Vagina (tissue), 2 donors: ENCODE measurements around the gene ZNF205. TPM values are rescaled to one million over a fixed set of nuclear protein-coding genes. Genes with fewer than 3 reads are reported as not detected.

Experiments
- DNase-seq, 2 donors: peaks; one replicate each; pipeline ENCODE4 v3.0.0-alpha.2; 2017; ENCODE audit errors: extremely low spot score in 2 of 2
- H3K27ac ChIP-seq: fragments of 200-600 bp; sonication (generic); one replicate; pipeline ENCODE4 v1.5.1; 2019
- H3K27me3 ChIP-seq: fragments of 200-600 bp; sonication (generic); one replicate; pipeline ENCODE4 v1.5.1; 2019
- H3K36me3 ChIP-seq, 2 donors: fragments of 200-600 bp; sonication (generic); one replicate each; pipeline ENCODE4 v1.5.1; 2017 to 2019
- H3K4me1 ChIP-seq: fragments of 200-600 bp; sonication (generic); one replicate; pipeline ENCODE4 v1.5.1; 2019
- H3K4me3 ChIP-seq, 2 donors: fragments of 200-600 bp; sonication (generic); 1 replicate in 1 of 2; 2 replicates in 1 of 2; pipeline ENCODE4 v1.5.1; 2016 to 2019
- H3K9me3 ChIP-seq: fragments of 200-600 bp; sonication (generic); one replicate; pipeline ENCODE4 v1.5.1; 2019
- CTCF ChIP-seq, 3 experiments: fragments of 450-650 bp in 2 of 3; fragments of 200-600 bp in 1 of 3; sonication (generic) in 1 of 3; IDR thresholded peaks; one replicate each; pipeline ENCODE4 v1.5.1; 2017 to 2019; ENCODE audit warnings: antibody characterized with exemption in 3 of 3, mild to moderate bottlenecking in 2 of 3, moderate library complexity in 2 of 3
- POLR2A ChIP-seq, 2 donors: fragments of 450-650 bp; IDR thresholded peaks; one replicate each; pipeline ENCODE4 v1.6.1; 2017; ENCODE audit warnings: antibody characterized with exemption in 2 of 2, mild to moderate bottlenecking in 2 of 2, moderate library complexity in 2 of 2
- POLR2AphosphoS5 ChIP-seq, 2 donors: sonication (generic); formaldehyde crosslinking; IDR thresholded peaks; one replicate each; pipeline ENCODE4 v1.9.0; 2017; ENCODE audit warnings: antibody characterized with exemption in 2 of 2, mild to moderate bottlenecking in 2 of 2, low read depth in 1 of 2; ENCODE audit not compliant: insufficient read depth in 1 of 2
- intact Hi-C: fragments of 100-400 bp; cut with DNase I; formaldehyde crosslinking; loops from one replicate; pipeline ENCODE4 v1.15.1; 2023
- total RNA-seq: library from RNA; depleted of rRNA; stranded (reverse); fragments of >200 nt; gene quantifications from one replicate; pipeline ENCODE4 v1.2.3, GENCODE V29; 2016

Gene ZNF205
- total RNA-seq, 1 donor from 2014 or later, result 14.2 TPM

DNA sequence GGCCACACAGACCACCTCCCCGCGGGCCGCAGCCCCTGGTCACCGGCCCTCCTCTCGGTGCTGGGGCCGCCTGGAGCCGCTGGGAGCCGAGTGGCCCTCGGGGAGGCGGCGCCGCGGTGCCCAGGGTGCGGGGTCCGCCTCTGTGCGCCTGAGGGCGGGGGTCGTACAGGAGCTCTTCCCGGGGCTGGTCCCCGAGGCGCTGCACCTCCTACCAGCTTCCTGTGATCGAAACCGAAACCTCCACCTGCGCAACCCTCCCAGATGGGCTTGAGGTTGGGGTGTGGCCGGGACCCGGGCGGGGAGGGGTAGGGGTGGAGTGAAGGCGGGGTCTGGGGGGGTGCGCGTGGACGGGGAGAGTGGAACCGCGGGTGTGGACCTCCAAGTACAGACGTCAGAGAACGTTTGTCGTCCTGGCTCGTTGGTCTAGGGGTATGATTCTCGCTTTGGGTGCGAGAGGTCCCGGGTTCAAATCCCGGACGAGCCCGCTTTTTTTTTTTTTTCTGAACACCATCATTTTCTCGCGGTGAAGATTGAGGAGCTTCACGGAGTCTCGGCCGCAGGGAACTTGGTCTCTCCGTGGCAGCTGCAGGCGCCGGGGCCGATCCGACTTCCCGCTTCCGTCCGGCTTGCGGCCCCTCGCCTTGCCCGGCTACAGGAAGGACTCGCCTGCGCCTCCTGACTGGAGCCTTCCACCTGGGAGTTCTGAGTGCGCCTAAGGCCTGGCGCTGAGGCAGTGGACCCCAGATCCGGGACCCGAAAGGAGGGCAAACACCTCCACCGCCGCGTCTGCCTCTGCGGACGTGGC is 46.3 kb downstream of the ZNF205 start:
- intact Hi-C loops, result no loop called here
- Histone ChIP-seq H3K9me3 (no peaks in the 10 kb centered on the region), H3K36me3 (no peaks in the 10 kb centered on the region), H3K27me3 (no peaks in the 10 kb centered on the region), H3K4me3 (peak overlapping the region; percentile 60 to 77), H3K4me1 (peaks cover 17% of the 10 kb centered on the region), H3K27ac (peak overlapping the region; percentile 87)
- TF ChIP-seq POLR2A (IDR thresholded peaks at IDR 0.05), result peak in 1 of 2 donors; percentile 65
- no peak for TF ChIP-seq CTCF (IDR thresholded peaks at IDR 0.05)
- TF ChIP-seq POLR2AphosphoS5 (IDR thresholded peaks at IDR 0.05; ENCODE audit: insufficient read depth in 1 of 2, low read depth in 1 of 2), result peak in 1 of 2 donors; percentile 68
- DNase-seq, result peak in 1 of 2 donors; percentile 97

DNA sequence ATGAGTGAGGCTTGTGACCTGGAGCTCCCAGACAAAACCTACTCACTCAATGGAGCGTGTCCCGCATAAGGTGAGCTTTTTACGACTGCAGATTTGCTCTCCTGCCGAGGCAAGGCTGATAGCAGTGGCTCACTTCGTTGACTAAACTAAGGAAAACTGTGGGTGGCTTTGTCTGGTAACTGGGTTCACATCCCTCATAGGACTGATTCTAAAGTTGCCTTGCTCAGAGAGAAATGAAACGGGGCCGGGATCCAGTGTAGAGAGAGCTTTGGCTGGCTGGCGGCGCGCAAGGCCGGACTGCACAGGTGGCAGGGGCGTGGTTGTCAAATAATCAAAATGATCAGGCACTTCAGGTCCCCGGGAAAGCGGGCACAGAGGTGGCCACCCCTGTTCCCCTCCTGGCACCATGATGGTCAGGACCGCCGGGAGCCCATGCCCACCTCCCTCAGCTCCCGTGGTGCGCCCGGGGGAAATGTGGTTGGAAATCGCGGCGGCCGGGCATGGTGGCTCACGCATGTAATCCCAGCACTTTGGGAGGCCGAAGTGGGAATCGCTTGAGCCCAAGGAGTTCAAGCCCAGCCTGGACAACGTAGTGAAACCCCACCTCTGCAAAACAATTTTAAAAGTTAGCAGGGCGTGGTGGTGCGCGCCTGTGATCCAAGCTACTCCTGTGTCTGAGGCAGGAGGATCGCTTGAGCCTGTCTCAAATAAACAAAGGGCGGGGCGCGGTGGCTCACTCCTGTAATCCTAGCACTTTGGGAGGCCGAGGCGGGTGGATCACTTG is 49.0 kb downstream of the ZNF205 start:
- TF ChIP-seq POLR2AphosphoS5 (IDR thresholded peaks at IDR 0.05; ENCODE audit: insufficient read depth in 1 of 2, low read depth in 1 of 2), result no peak
- no peak for TF ChIP-seq CTCF (IDR thresholded peaks at IDR 0.05)
- TF ChIP-seq POLR2A (IDR thresholded peaks at IDR 0.05), result no peak
- no peaks in the 10 kb centered on the region for H3K27me3 ChIP-seq
- H3K4me1 ChIP-seq, result peaks cover 22% of the 10 kb centered on the region
- DNase-seq, result no peak
- H3K36me3 ChIP-seq, result no peaks in the 10 kb centered on the region
- H3K9me3 ChIP-seq, result no peaks in the 10 kb centered on the region
- H3K27ac ChIP-seq, result no peak overlapping the region
- H3K4me3 ChIP-seq, result no peak overlapping the region
- intact Hi-C loops, result loop anchor here (5.0 kb wide), 1 partner anchor 104 kb away; no protein-coding TSS in a partner anchor

DNA sequence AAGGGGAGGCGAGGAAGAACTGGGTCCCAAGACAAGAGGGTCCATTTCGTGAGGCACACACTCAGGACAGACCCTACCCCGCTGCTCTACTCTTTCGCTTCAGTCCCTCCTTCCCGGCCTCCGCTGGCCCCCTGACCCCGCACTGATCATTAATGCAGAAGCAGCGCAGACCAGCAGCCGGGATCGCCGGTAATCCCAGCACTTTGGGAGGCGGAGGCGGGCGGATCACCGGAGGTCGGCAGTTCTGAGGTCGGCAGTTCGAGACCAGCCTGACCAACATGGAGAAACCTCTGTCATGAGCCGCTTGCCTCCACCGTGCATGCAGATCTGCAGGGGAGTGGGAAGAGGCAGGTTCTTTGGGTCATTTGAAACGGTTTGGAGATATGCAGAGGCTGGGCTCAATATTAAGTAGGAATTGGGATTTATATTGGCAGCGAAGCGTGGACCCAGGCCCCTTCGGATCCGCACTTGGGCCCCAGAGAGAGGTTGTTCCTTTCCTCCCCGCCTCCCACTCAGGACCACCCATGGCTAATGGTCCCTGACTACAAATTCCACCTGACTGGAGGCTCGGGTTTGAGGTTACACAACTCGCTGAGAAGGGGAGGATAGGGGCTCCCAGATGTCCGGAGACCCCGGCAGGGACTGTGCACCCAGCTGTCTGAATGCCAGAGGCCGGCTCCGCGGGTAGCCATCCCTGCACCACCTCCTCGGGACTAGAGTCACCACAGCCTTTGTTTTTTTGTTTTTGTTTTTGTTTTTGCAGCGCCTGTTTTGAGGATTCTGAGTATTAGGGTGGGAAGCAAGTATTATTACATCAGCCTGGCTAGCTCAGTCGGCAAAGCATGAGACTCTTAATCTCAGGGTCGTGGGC is 52.0 kb downstream of the ZNF205 start:
- intact Hi-C loops, result loop anchor here (5.0 kb wide), 1 partner anchor 107 kb away; no protein-coding TSS in a partner anchor
- no peak overlapping the region for H3K4me3 ChIP-seq

DNA sequence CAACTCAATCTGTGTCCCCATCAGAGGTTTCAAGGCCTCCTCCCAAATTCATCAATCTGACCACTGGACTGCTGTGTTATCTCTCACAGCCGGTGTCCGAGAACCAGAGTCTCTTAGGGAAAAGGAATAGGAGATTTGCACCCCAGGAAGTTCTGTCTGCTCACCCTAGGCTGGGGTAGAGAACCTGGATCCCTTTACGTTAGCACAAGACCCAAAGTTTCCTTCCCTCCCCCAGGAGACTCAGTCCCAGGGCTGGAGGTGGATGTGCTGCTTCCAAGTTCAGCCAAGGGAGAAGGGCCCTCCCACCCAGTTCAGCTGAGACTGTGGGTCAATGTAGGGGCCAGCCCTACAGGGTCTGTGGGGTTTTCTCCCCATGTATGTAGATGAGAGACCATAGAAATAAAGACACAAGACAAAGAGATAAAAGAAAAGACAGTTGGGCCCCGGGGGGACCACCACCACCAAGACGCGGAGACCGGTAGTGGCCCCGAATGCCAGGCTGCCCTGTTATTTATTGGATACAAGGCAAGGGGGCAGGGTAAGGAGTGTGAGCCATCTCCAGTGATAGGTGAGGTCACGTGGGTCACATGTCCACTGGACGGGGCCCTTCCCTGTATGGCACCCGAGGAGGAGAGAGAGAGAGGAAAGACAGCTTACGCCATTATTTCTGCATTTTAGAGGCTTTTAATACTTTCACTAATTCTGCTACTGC is 52.9 kb downstream of the ZNF205 start:
- Histone ChIP-seq H3K27ac (peak overlapping the region; percentile 5), H3K9me3 (no peaks in the 10 kb centered on the region), H3K4me3 (peak overlapping the region in 1 of 2 donors; percentile 13), H3K4me1 (peaks cover 10% of the 10 kb centered on the region), H3K36me3 (no peaks in the 10 kb centered on the region), H3K27me3 (no peaks in the 10 kb centered on the region)
- DNase-seq, result no peak
- intact Hi-C loops, result no loop called here
- TF ChIP-seq POLR2AphosphoS5 (IDR thresholded peaks at IDR 0.05; ENCODE audit: insufficient read depth in 1 of 2, low read depth in 1 of 2) (no peak), POLR2A (IDR thresholded peaks at IDR 0.05) (no peak), CTCF (IDR thresholded peaks at IDR 0.05) (no peak)

More for the DNA sequence above, 52.0 kb downstream of the ZNF205 start:
- Histone ChIP-seq H3K27me3 (no peaks in the 10 kb centered on the region), H3K9me3 (no peaks in the 10 kb centered on the region), H3K27ac (no peak overlapping the region), H3K4me1 (peaks cover 13% of the 10 kb centered on the region), H3K36me3 (no peaks in the 10 kb centered on the region)
- DNase-seq, result no peak
- TF ChIP-seq POLR2AphosphoS5 (IDR thresholded peaks at IDR 0.05; ENCODE audit: insufficient read depth in 1 of 2, low read depth in 1 of 2), result no peak
